GM23338 (cell line): ENCODE results near the gene TEX51. TPM values are rescaled to one million over a fixed set of nuclear protein-coding genes. Genes with fewer than 3 reads are reported as not detected.

ENCODE experiments used
- ATAC-seq: fragments of 200-7000 bp; cut with Tn5 transposase; 3 replicates; pipeline ENCODE4 v1.9.1; 2020
- DNase-seq: peaks from one replicate; pipeline ENCODE4 v3.0.0-alpha.2; 2015; ENCODE audit warnings: low spot score
- H2AFZ ChIP-seq: fragments of 200-600 bp; sonication (generic); 2 replicates; pipeline ENCODE4 v1.8.0; 2016; ENCODE audit warnings: antibody characterized with exemption, mild to moderate bottlenecking, moderate library complexity
- H3F3A ChIP-seq: fragments of 200-600 bp; sonication (generic); replicated peaks from 2 replicates; pipeline ENCODE4 v1.8.0; 2017; ENCODE audit warnings: antibody characterized with exemption, mixed run types, low read depth
- H3K27ac ChIP-seq: fragments of 200-600 bp; sonication (generic); 2 replicates; pipeline ENCODE4 v1.6.1; 2016; ENCODE audit warnings: low read depth
- H3K27me3 ChIP-seq: fragments of 200-600 bp; sonication (generic); 2 replicates; pipeline ENCODE4 v1.8.0; 2016; ENCODE audit warnings: mild to moderate bottlenecking, mixed run types, moderate library complexity; ENCODE audit not compliant: insufficient read depth
- H3K36me3 ChIP-seq: fragments of 200-600 bp; sonication (generic); 2 replicates; pipeline ENCODE4 v1.8.0; 2016; ENCODE audit warnings: mild to moderate bottlenecking; ENCODE audit not compliant: insufficient read depth
- H3K4me1 ChIP-seq: fragments of 200-600 bp; sonication (generic); 2 replicates; pipeline ENCODE4 v1.8.0; 2016; ENCODE audit warnings: mild to moderate bottlenecking, moderate library complexity; ENCODE audit not compliant: insufficient read depth
- H3K4me2 ChIP-seq: fragments of 200-600 bp; sonication (generic); 2 replicates; pipeline ENCODE4 v1.7.1; 2017; ENCODE audit warnings: mixed run types
- H3K4me3 ChIP-seq: fragments of 200-600 bp; sonication (generic); 2 replicates; pipeline ENCODE4 v1.6.1; 2016; ENCODE audit warnings: mixed run types
- H3K79me2 ChIP-seq: fragments of 200-600 bp; sonication (generic); replicated peaks from 2 replicates; pipeline ENCODE4 v1.8.0; 2017; ENCODE audit warnings: mild to moderate bottlenecking; ENCODE audit not compliant: insufficient read depth
- H3K9me2 ChIP-seq: fragments of 200-600 bp; sonication (generic); 2 replicates; pipeline ENCODE4 v1.8.0; 2017; ENCODE audit not compliant: insufficient read depth
- H4K20me1 ChIP-seq: fragments of 200-600 bp; sonication (generic); replicated peaks from 2 replicates; pipeline ENCODE4 v1.8.0; 2017; ENCODE audit warnings: mild to moderate bottlenecking; ENCODE audit not compliant: insufficient read depth
- H3K27ac Mint-ChIP-seq: 2 replicates; pipeline ENCODE4 v1.8.0; 2020; ENCODE audit warnings: inconsistent platforms, mild to moderate bottlenecking, moderate library complexity, mixed read lengths
- H3K27me3 Mint-ChIP-seq: 3 replicates; pipeline ENCODE4 v1.8.0; 2022; ENCODE audit warnings: low read depth, mild to moderate bottlenecking, moderate library complexity, mixed read lengths, inconsistent platforms; ENCODE audit not compliant: insufficient read depth, poor library complexity
- H3K36me3 Mint-ChIP-seq: 3 replicates; pipeline ENCODE4 v1.8.0; 2021; ENCODE audit warnings: low read depth, mild to moderate bottlenecking, inconsistent platforms, moderate library complexity, mixed read lengths
- H3K4me1 Mint-ChIP-seq: 3 replicates; pipeline ENCODE4 v1.8.0; 2020; ENCODE audit warnings: mild to moderate bottlenecking, inconsistent platforms, mixed read lengths
- H3K4me3 Mint-ChIP-seq: 3 replicates; pipeline ENCODE4 v1.8.0; 2021; ENCODE audit warnings: moderate library complexity, mild to moderate bottlenecking, inconsistent platforms, mixed read lengths
- H3K9me3 Mint-ChIP-seq: 3 replicates; pipeline ENCODE4 v1.8.0; 2020; ENCODE audit warnings: moderate library complexity, mild to moderate bottlenecking, inconsistent platforms, mixed read lengths
- CTCF ChIP-seq, 2 experiments: fragments of 200-600 bp in 1 of 2; sonication (generic) in 1 of 2; conservative IDR thresholded peaks; 2 replicates each; pipeline versions ENCODE4 v1.5.1 to v1.6.1; 2016 to 2017; ENCODE audit warnings: antibody characterized with exemption in 2 of 2, low read depth in 2 of 2, mild to moderate bottlenecking in 2 of 2, moderate library complexity in 1 of 2
- REST ChIP-seq: IDR thresholded peaks from one replicate; pipeline ENCODE4 v1.6.1; 2018; ENCODE audit warnings: antibody characterized with exemption; ENCODE audit not compliant: unreplicated experiment
- STAT1 ChIP-seq: IDR thresholded peaks from one replicate; pipeline ENCODE4 v1.6.1; 2016; ENCODE audit warnings: antibody characterized with exemption; ENCODE audit not compliant: unreplicated experiment
- ZNF331 ChIP-seq: fragments of 250-450 bp; sonication (Bioruptor Pico); IDR thresholded peaks from 2 replicates; pipeline ENCODE4 v1.5.0; 2020; ENCODE audit warnings: low read depth, mild to moderate bottlenecking, moderate library complexity
- polyA plus RNA-seq: library from polyadenylated mRNA; unstranded; fragments of >200 nt; fragmentation: Nextera tagmentation; extraction: Ambion mirVana; gene quantifications from 2 replicates; pipeline ENCODE4 v1.2.1, GENCODE V29; 2016
- total RNA-seq: library from RNA; depleted of rRNA; stranded (reverse); fragments of >200 nt; shearing (Covaris generic); gene quantifications from 2 replicates; pipeline ENCODE4 v1.2.3, GENCODE V29; 2014

Gene TEX51
- total and polyA plus RNA-seq, 2 experiments from 2014 or later: not detected

- no peak for ATAC-seq
- Mint-ChIP-seq H3K4me1 (peaks cover 20% of the 10 kb centered on the region), H3K9me3 (peaks cover 55% of the 10 kb centered on the region)
These were observed 47.8 kb downstream of the TEX51 start for GRCh38 chr2:126946318-126947102.

More at GRCh38 chr2:126946318-126947102, 47.8 kb downstream of the TEX51 start:
- H3F3A ChIP-seq: peaks cover 14% of the 10 kb centered on the region
- Mint-ChIP-seq H3K36me3 (peaks cover 46% of the 10 kb centered on the region), H3K27me3 (peaks cover 45% of the 10 kb centered on the region), H3K4me3 (no peak overlapping the region), H3K27ac (no peak overlapping the region)
- no peaks in the 10 kb centered on the region for H3K9me2 ChIP-seq
- H3K4me3 ChIP-seq: no peak overlapping the region
- no peak for DNase-seq
- H2AFZ ChIP-seq: no peak overlapping the region
- no peaks in the 10 kb centered on the region for H3K27me3 ChIP-seq
- peaks cover 16% of the 10 kb centered on the region for H3K4me1 ChIP-seq
- TF ChIP-seq ZNF331 (CRISPR knock-in tag) (no peak), STAT1 (no peak), REST (no peak), CTCF (conservative IDR thresholded peaks at IDR 0.05; ENCODE audit: low read depth in 2 of 2) (no peak)
- H3K4me2 ChIP-seq: no peak overlapping the region
- H4K20me1 ChIP-seq: no peaks in the 10 kb centered on the region
- peaks cover 13% of the 10 kb centered on the region for H3K36me3 ChIP-seq
- H3K27ac ChIP-seq: no peak overlapping the region
- H3K79me2 ChIP-seq: no peaks in the 10 kb centered on the region
